ENCODE measurements around the gene IFT25.
"Not testable (repeated sequence)": the region's sequence is repeated elsewhere in the genome, so short reads cannot be mapped to it uniquely, and the experiment has no call there.

The IFT25 gene

GRCh38 chr1:53889304-53890298 is 55.9 kb downstream of the IFT25 start, which contains the start of gene YIPF1:
TSS of gene YIPF1 (minus strand) at chr1:53889797. CDS start at chr1:53888937, 860 bp downstream.
- peak; percentile 80 to 84 for DNase-seq (ENCODE audit: low read depth in 2 of 2)

GRCh38 chr1:53888681-53889080 is 56.8 kb downstream of the IFT25 start:
- DNase-seq (ENCODE audit: low read depth in 2 of 2), result no peak

GRCh38 chr1:53883600-53883999 is 61.9 kb downstream of the IFT25 start:
- DNase-seq (ENCODE audit: low read depth in 2 of 2), result not testable (repeated sequence)

DNA sequence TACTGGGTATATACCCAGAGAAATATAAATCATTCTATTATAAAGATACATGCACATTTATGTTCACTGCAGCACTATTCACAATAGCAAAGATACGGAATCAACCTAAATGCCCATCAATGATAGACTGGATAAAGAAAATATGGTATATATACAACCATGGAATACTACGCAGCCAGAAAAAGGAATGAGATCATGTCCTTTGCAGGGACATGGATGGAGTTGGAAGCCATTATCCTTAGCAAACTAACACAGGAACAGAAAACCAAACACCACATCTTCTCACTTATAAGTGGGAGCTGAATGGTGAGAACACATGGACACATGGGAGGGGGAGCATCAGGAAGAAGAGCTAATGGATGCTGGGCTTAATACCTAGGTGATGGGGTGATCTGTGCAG is 63.6 kb downstream of the IFT25 start:
- DNase-seq (ENCODE audit: low read depth in 2 of 2), result not testable (repeated sequence)

DNA sequence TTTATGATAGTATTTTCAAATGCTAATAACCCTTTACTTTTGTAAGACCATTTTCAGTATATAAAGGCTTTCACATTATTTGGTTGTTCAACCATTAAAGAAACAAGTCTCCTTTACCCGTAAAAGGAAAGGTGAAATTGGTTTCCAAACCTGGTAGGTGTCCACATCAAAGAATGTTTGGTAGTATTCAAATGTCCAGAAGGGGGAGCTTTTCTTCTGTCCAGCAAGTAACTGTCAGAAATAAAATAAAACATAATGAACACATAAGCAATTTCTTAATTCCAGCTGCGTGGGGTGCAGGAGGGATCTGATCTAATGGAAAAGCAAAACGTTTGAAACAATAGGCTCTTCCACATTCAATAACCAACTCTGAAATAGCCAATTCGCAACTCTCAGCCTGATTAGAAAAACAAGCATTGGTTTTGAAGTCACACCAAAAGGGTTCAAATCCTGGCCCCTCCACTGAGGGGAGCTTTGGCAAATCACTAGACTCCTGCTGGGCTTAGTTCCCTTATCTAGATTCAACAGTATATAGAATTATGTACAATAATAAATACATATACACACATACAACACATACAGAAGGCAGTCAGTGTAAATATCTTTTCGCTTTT is 66.9 kb downstream of the IFT25 start:
- DNase-seq (ENCODE audit: low read depth in 2 of 2), result no peak

DNA sequence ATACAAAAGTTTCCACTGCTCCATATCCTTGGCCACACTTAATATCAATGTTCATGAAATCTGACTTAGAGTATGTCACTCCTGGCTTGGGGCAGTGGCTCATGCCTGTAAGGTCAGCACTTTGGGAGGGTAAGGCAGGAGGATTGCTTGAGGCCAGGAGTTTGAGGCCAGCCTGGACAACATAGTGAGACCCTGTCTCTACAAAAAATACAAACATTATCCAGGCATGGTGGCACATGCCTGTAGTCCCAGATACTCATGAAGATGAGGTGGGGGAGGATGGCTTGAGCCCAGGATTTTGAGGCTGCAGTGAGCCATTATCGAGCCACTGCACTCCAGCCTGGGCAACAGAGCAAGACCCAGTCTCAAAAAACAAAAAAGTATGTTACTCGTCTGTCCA is 70.3 kb downstream of the IFT25 start:
- DNase-seq (ENCODE audit: low read depth in 2 of 2), result not testable (repeated sequence)

- DNase-seq (ENCODE audit: low read depth in 2 of 2), result no peak
Measured at GRCh38 chr1:53871773-53872484, 73.6 kb downstream of the IFT25 start.

Measured in stimulated activated CD8-positive, alpha-beta memory T cell treated with anti-CD3 and anti-CD28 coated beads, Interleukin-15, amount 100 ng/mL, for 48 hours (primary cell).